IPS-20b (cell line): ENCODE data around the gene MOB3B.

ENCODE experiments used
- H3K27ac ChIP-seq: one replicate; pipeline ENCODE4 v1.5.1; 2013; ENCODE audit warnings: low read length
- H3K27me3 ChIP-seq: 2 replicates; pipeline ENCODE4 v1.6.1; 2013; ENCODE audit warnings: mild to moderate bottlenecking, low read length, inconsistent platforms; ENCODE audit not compliant: insufficient read depth
- H3K36me3 ChIP-seq: 2 replicates; pipeline ENCODE4 v1.6.1; 2013; ENCODE audit warnings: low read depth, mild to moderate bottlenecking, inconsistent platforms, low read length, moderate library complexity; ENCODE audit not compliant: insufficient read depth
- H3K4me1 ChIP-seq: 2 replicates; pipeline ENCODE4 v1.6.1; 2013; ENCODE audit warnings: mild to moderate bottlenecking, control low read depth, inconsistent platforms, low read length, moderate library complexity; ENCODE audit not compliant: insufficient read depth
- H3K4me3 ChIP-seq: 2 replicates; pipeline ENCODE4 v1.5.1; 2013; ENCODE audit warnings: mild to moderate bottlenecking, low read length, inconsistent platforms
- H3K9ac ChIP-seq: 2 replicates; pipeline ENCODE4 v1.6.1; 2013; ENCODE audit warnings: low read depth, mild to moderate bottlenecking, inconsistent platforms, low read length, moderate library complexity
- H3K9me3 ChIP-seq: 2 replicates; pipeline ENCODE4 v1.6.1; 2013; ENCODE audit warnings: mild to moderate bottlenecking, low read depth, low read length, inconsistent platforms; ENCODE audit not compliant: insufficient read depth

MOB3B gene

GRCh38 chr9:27528886-27529315 is 713 bp downstream of the MOB3B start:
- peaks cover 22% of the 10 kb centered on the region for H3K4me1 ChIP-seq
- peaks cover 17% of the 10 kb centered on the region for H3K27me3 ChIP-seq
- H3K9ac ChIP-seq, result peak overlapping the region; percentile 76; the same call in 1 of the 2 replicates
- H3K9me3 ChIP-seq, result no peaks in the 10 kb centered on the region
- peak overlapping the region; percentile 83 for H3K4me3 ChIP-seq
- no peaks in the 10 kb centered on the region for H3K36me3 ChIP-seq
- H3K27ac ChIP-seq, result no peak overlapping the region

- no peaks in the 10 kb centered on the region for H3K36me3 ChIP-seq
- peak overlapping the region; percentile 83 for H3K4me3 ChIP-seq
- peaks cover 23% of the 10 kb centered on the region for H3K4me1 ChIP-seq
- no peak overlapping the region for H3K27ac ChIP-seq
- H3K27me3 ChIP-seq, result peaks cover 17% of the 10 kb centered on the region
- H3K9me3 ChIP-seq, result no peaks in the 10 kb centered on the region
- H3K9ac ChIP-seq, result peak overlapping the region; percentile 76; the same call in 1 of the 2 replicates
Observed at GRCh38 chr9:27528076-27528885, 1.3 kb downstream of the MOB3B start.

- peaks cover 17% of the 10 kb centered on the region for H3K27me3 ChIP-seq
- H3K4me3 ChIP-seq, result peak overlapping the region; percentile 83
- H3K9ac ChIP-seq, result peak overlapping the region; percentile 76; the same call in 1 of the 2 replicates
- H3K36me3 ChIP-seq, result no peaks in the 10 kb centered on the region
- H3K9me3 ChIP-seq, result no peaks in the 10 kb centered on the region
- no peak overlapping the region for H3K27ac ChIP-seq
- peaks cover 28% of the 10 kb centered on the region for H3K4me1 ChIP-seq
Observed at GRCh38 chr9:27527702-27528075, 1.9 kb downstream of the MOB3B start.

GRCh38 chr9:27524236-27524635 is 5.4 kb downstream of the MOB3B start, which contains the start of gene IFNK:
Gene IFNK (plus strand): TSS chr9:27524290. CDS start chr9:27524337, 47 bp downstream.
- Histone ChIP-seq H3K9ac (no peak within 1 kb of the TSS), H3K4me3 (no peak within 1 kb of the TSS), H3K27ac (no peak within 1 kb of the TSS), H3K36me3 (no peaks in the 10 kb centered on the region), H3K4me1 (peaks cover 27% of the 10 kb centered on the region), H3K9me3 (no peaks in the 10 kb centered on the region), H3K27me3 (peaks cover 17% of the 10 kb centered on the region)

- no peaks in the 10 kb centered on the region for H3K36me3 ChIP-seq
- no peak overlapping the region for H3K4me3 ChIP-seq
- peaks cover 27% of the 10 kb centered on the region for H3K4me1 ChIP-seq
- no peaks in the 10 kb centered on the region for H3K9me3 ChIP-seq
- peaks cover 17% of the 10 kb centered on the region for H3K27me3 ChIP-seq
- no peak overlapping the region for H3K9ac ChIP-seq
- no peak overlapping the region for H3K27ac ChIP-seq
Observed at GRCh38 chr9:27523141-27523540, 6.5 kb downstream of the MOB3B start.

- Histone ChIP-seq H3K9ac (no peak overlapping the region), H3K9me3 (no peaks in the 10 kb centered on the region), H3K4me1 (peaks cover 16% of the 10 kb centered on the region)
Observed at GRCh38 chr9:27520986-27521385, 8.6 kb downstream of the MOB3B start.

GRCh38 chr9:27519466-27520465 is 9.8 kb downstream of the MOB3B start:
- Histone ChIP-seq H3K27ac (no peak overlapping the region), H3K36me3 (no peaks in the 10 kb centered on the region), H3K9me3 (no peaks in the 10 kb centered on the region), H3K4me1 (peaks cover 11% of the 10 kb centered on the region), H3K9ac (no peak overlapping the region), H3K27me3 (no peaks in the 10 kb centered on the region), H3K4me3 (no peak overlapping the region)

More at GRCh38 chr9:27520986-27521385, 8.6 kb downstream of the MOB3B start:
- no peak overlapping the region for H3K4me3 ChIP-seq
- no peaks in the 10 kb centered on the region for H3K36me3 ChIP-seq
- peaks cover 2% of the 10 kb centered on the region for H3K27me3 ChIP-seq
- no peak overlapping the region for H3K27ac ChIP-seq

- peaks cover 11% of the 10 kb centered on the region for H3K4me1 ChIP-seq
- H3K27me3 ChIP-seq, result no peaks in the 10 kb centered on the region
- H3K9me3 ChIP-seq, result no peaks in the 10 kb centered on the region
- H3K36me3 ChIP-seq, result no peaks in the 10 kb centered on the region
- H3K9ac ChIP-seq, result no peak overlapping the region
- no peak overlapping the region for H3K4me3 ChIP-seq
- H3K27ac ChIP-seq, result no peak overlapping the region
Observed at GRCh38 chr9:27518809-27519208, 10.8 kb downstream of the MOB3B start.

GRCh38 chr9:27518006-27518405 is 11.6 kb downstream of the MOB3B start:
- Histone ChIP-seq H3K36me3 (no peaks in the 10 kb centered on the region), H3K27ac (no peak overlapping the region), H3K9me3 (no peaks in the 10 kb centered on the region), H3K9ac (no peak overlapping the region), H3K27me3 (no peaks in the 10 kb centered on the region), H3K4me3 (no peak overlapping the region), H3K4me1 (peaks cover 7% of the 10 kb centered on the region)

GRCh38 chr9:27514551-27514950 is 15.1 kb downstream of the MOB3B start:
- H3K9me3 ChIP-seq, result no peaks in the 10 kb centered on the region
- H3K27me3 ChIP-seq, result no peaks in the 10 kb centered on the region
- H3K27ac ChIP-seq, result no peak overlapping the region
- no peaks in the 10 kb centered on the region for H3K36me3 ChIP-seq
- peaks cover 2% of the 10 kb centered on the region; the same call in 1 of the 2 replicates for H3K4me1 ChIP-seq
- H3K9ac ChIP-seq, result no peak overlapping the region
- H3K4me3 ChIP-seq, result no peak overlapping the region

GRCh38 chr9:27511771-27512170 is 17.8 kb downstream of the MOB3B start:
- Histone ChIP-seq H3K4me1 (no peaks in the 10 kb centered on the region), H3K27me3 (no peaks in the 10 kb centered on the region), H3K27ac (no peak overlapping the region), H3K9ac (no peak overlapping the region), H3K9me3 (no peaks in the 10 kb centered on the region), H3K4me3 (no peak overlapping the region), H3K36me3 (no peaks in the 10 kb centered on the region)
